ENCODE measurements around the gene GFAP. TPM values are rescaled to one million over a fixed set of nuclear protein-coding genes. Genes with fewer than 3 reads are reported as not detected.
A peak's percentile ranks its signal among the peaks of the same experiment; 100 is the strongest.

The GFAP gene
- total and polyA plus RNA-seq, 8 donors: 0.12 to 2.2 (median 0.85) TPM

DNA sequence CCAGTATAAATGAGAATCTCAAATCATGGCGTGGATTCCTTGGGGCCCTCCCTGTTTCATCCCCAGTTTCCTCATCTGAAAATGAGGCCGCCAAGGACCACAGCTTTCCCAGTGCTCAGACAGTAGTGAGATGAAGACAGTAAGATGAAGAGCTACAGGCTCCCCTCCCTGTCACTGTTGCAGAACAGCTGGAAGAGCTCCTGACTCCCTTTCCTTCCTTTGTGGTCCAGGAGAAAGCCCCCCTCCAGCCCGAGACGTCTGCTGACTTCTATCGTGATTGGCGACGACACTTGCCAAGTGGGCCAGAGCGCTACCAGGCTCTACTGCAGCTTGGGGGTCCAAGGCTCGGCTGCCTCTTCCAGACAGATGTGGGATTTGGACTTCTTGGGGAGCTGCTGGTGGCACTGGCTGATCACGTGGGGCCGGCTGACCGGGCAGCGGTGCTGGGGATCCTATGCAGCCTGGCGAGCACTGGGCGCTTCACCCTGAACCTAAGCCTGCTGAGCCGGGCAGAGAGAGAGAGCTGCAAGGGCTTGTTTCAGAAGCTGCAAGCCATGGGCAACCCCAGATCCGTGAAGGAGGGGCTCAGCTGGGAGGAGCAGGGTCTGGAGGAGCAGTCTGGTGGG, 13.1 kb downstream of the GFAP start:
- H3K36me3 ChIP-seq: no peaks in the 10 kb centered on the region
- 80 to 87% methylated on average over 17 of the region's 17 CpGs for WGBS, 2 donors
- peaks cover 0 to 17% (median 5%) of the 10 kb centered on the region in 3 donors for H3K4me1 ChIP-seq
- intact Hi-C loops (cut with DNase I): no loop called here
- no peaks in the 10 kb centered on the region for H3K9me3 ChIP-seq
- H3K4me3 ChIP-seq: no peak overlapping the region
- H3K27ac ChIP-seq: no peak overlapping the region
- TF ChIP-seq, protein P1, sequence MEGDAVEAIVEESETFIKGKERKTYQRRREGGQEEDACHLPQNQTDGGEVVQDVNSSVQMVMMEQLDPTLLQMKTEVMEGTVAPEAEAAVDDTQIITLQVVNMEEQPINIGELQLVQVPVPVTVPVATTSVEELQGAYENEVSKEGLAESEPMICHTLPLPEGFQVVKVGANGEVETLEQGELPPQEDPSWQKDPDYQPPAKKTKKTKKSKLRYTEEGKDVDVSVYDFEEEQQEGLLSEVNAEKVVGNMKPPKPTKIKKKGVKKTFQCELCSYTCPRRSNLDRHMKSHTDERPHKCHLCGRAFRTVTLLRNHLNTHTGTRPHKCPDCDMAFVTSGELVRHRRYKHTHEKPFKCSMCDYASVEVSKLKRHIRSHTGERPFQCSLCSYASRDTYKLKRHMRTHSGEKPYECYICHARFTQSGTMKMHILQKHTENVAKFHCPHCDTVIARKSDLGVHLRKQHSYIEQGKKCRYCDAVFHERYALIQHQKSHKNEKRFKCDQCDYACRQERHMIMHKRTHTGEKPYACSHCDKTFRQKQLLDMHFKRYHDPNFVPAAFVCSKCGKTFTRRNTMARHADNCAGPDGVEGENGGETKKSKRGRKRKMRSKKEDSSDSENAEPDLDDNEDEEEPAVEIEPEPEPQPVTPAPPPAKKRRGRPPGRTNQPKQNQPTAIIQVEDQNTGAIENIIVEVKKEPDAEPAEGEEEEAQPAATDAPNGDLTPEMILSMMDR (IDR thresholded peaks at IDR 0.05): no peak
- no peaks in the 10 kb centered on the region for H3K27me3 ChIP-seq
- DNase-seq: peak in 1 of 6 donors; percentile 56
- FAIRE-seq: no peak
- ATAC-seq: no peak

DNA sequence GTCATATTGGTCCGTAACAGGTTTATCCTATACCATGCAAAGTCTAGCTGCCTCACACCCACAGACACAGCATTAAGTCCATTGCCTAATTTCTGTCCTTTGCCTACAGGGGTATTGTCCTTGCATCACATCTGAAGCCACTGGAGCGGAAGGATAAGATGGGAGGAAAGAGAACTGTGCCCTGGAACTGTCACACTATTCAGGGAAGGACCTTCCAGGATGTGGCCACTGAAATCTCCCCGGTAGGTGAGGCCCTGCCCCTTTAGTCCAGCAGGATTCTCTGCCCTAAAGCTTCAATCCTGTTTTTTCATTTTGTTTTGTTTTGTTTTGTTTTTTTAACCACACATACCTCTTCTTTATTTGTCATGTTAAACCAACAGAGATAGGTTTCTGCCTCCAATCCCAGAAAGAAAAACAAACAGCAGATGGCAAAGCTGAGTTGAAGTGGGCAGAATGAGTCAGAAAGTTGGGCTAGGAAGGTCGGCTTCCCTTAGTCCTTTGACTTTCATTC, 13.8 kb downstream of the GFAP start:
- H3K4me3 ChIP-seq: no peak overlapping the region
- intact Hi-C loops (cut with DNase I): no loop called here
- DNase-seq: no peak
- TF ChIP-seq, protein P1 (IDR thresholded peaks at IDR 0.05): no peak
- no peaks in the 10 kb centered on the region for H3K27me3 ChIP-seq
- no peak for ATAC-seq
- FAIRE-seq: no peak
- H3K9me3 ChIP-seq: no peaks in the 10 kb centered on the region
- peaks cover 0 to 19% (median 5%) of the 10 kb centered on the region in 3 donors for H3K4me1 ChIP-seq
- H3K36me3 ChIP-seq: no peaks in the 10 kb centered on the region
- no peak overlapping the region for H3K27ac ChIP-seq
- 71 to 78% methylated on average over 4 of the region's 4 CpGs for WGBS, 2 donors

DNA sequence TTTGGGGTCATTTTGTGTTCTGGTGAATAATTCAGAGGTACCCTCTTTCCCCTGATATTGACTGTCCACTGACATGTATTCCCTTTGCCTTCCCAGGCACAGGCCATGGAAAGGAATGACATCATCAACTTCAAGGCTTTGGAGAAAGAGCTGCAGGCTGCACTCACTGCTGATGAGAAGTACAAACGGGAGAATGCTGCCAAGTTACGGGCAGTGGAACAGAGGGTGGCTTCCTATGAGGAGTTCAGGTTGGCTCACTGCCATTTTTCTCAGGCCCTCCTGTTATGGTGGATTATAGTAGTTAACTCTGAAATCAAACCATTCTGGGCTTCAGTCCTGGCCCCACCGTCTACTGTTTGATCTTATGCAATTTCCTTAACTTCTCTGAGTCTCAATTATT, 14.4 kb downstream of the GFAP start:
- ATAC-seq: no peak
- Histone ChIP-seq H3K4me1 (peaks cover 0 to 19% (median 5%) of the 10 kb centered on the region in 3 donors), H3K36me3 (no peaks in the 10 kb centered on the region), H3K27ac (no peak overlapping the region), H3K9me3 (no peaks in the 10 kb centered on the region), H3K4me3 (no peak overlapping the region), H3K27me3 (no peaks in the 10 kb centered on the region)
- TF ChIP-seq, protein P1 (IDR thresholded peaks at IDR 0.05): no peak
- intact Hi-C loops (cut with DNase I): no loop called here
- WGBS, 2 donors: 26 to 28% methylated on average over 3 of the region's 3 CpGs
- no peak for FAIRE-seq
- DNase-seq: peak in 1 of 6 donors; percentile 14

DNA sequence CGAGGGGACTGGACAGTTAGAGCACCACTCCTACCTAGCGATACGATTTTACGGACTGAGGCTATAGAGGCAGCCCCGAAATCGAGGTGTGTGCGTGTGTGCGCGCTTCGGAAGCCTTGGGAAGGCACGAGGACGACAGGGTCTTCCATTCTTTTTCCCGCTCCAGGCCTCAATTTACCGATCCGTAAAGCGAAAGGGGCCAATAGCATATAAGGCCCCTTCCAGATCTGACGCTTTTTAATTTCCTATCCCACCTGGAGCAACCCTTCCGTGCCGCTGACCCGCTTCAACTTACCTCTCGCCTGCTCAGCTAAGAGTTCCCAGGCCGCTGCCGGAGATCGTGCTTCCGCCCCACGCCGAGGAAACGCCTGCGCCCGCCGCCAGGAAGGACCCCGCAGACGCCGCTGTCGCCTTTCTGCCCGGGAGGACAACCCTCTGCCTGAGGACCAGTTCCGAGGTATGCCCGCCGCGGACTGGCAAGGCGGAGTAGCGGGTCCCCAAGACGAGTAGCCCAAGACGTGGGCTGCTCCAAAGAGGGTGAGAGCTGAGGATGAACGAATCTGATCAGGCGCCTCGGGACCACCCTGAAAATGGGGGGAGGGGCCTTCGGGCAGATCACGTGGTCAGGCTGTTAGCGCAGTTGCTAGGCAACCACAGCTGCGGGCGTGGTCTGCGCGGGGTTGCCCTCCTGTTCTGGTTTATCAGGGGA, 16.1 kb downstream of the GFAP start, which contains the start of gene EFTUD2:
Gene EFTUD2, minus strand, starts transcription at position 372 of the 709 bp plus-strand sequence. CDS start 4,924 bp downstream, outside the sequence.
- intact Hi-C loops (cut with DNase I): no loop called here

More for the DNA sequence above, 16.1 kb downstream of the GFAP start, which contains the start of gene EFTUD2:
- DNase-seq (peak; percentile 87 to 96 (median 92)), ATAC-seq (peak; percentile 96 to 98 (median 98)), FAIRE-seq (no peak)
- Histone ChIP-seq H3K4me1 (peaks cover 0 to 19% (median 5%) of the 10 kb centered on the region in 3 donors), H3K36me3 (peaks cover 0 to 1% (median 0%) of the 10 kb centered on the region in 3 donors), H3K27me3 (no peaks in the 10 kb centered on the region), H3K27ac (peak within 1 kb of the TSS; percentile 97 to 98 (median 98)), H3K9me3 (no peaks in the 10 kb centered on the region), H3K4me3 (peak within 1 kb of the TSS; percentile 67 to 75 (median 72))
- WGBS, 2 donors: 0% methylated on average over 54 of the region's 54 CpGs
- TF ChIP-seq, protein P1 (IDR thresholded peaks at IDR 0.05): no peak
